ENCODE results near the gene ZXDA.

ZXDA gene

GRCh38 chrX:57871463-57871862 lies 38.8 kb downstream of the ZXDA start:
- DNase-seq (ENCODE audit: low read depth, low spot score), result no peak
